ENCODE results near the gene AKAP6. TPM values are rescaled to one million over a fixed set of nuclear protein-coding genes. Genes with fewer than 3 reads are reported as not detected.

Gene AKAP6
- total RNA-seq, 1 experiment from 2014 or later, result 2.8 TPM

- Mint-ChIP-seq H3K4me1 (ENCODE audit: low read depth, unreplicated experiment) (no peaks in the 10 kb centered on the region), H3K9me3 (ENCODE audit: low read depth, unreplicated experiment) (peaks cover 4% of the 10 kb centered on the region), H3K27ac (ENCODE audit: unreplicated experiment) (no peak overlapping the region), H3K4me3 (ENCODE audit: low read depth, unreplicated experiment) (no peak overlapping the region), H3K27me3 (ENCODE audit: unreplicated experiment) (peaks cover 14% of the 10 kb centered on the region), H3K36me3 (ENCODE audit: insufficient read depth, unreplicated experiment) (no peaks in the 10 kb centered on the region)
- intact Hi-C loops (cut with micrococcal nuclease; ENCODE audit: unreplicated experiment), result no loop called here
- CTCF ChIA-PET, result no interaction called here
- no peak for DNase-seq
- no TSS peak for BruUV-seq (replicated peaks)
- TF ChIP-seq, protein P1, sequence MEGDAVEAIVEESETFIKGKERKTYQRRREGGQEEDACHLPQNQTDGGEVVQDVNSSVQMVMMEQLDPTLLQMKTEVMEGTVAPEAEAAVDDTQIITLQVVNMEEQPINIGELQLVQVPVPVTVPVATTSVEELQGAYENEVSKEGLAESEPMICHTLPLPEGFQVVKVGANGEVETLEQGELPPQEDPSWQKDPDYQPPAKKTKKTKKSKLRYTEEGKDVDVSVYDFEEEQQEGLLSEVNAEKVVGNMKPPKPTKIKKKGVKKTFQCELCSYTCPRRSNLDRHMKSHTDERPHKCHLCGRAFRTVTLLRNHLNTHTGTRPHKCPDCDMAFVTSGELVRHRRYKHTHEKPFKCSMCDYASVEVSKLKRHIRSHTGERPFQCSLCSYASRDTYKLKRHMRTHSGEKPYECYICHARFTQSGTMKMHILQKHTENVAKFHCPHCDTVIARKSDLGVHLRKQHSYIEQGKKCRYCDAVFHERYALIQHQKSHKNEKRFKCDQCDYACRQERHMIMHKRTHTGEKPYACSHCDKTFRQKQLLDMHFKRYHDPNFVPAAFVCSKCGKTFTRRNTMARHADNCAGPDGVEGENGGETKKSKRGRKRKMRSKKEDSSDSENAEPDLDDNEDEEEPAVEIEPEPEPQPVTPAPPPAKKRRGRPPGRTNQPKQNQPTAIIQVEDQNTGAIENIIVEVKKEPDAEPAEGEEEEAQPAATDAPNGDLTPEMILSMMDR (IDR thresholded peaks at IDR 0.05; ENCODE audit: unreplicated experiment), result no peak
These were observed 298.6 kb downstream of the AKAP6 start for GRCh38 chr14:32627545-32628298.

GRCh38 chr14:32629236-32629635, 300.1 kb downstream of the AKAP6 start:
- H3K27ac Mint-ChIP-seq (ENCODE audit: unreplicated experiment), result no peak overlapping the region
- H3K4me3 Mint-ChIP-seq (ENCODE audit: low read depth, unreplicated experiment), result no peak overlapping the region
- CTCF ChIA-PET, result interaction anchor here (0.6 to 0.7 kb wide), 2 partner anchors 159 to 294 kb away, joined by 3 to 4 read pairs; no protein-coding TSS in a partner anchor
- DNase-seq, result no peak
- peaks cover 14% of the 10 kb centered on the region for H3K27me3 Mint-ChIP-seq (ENCODE audit: unreplicated experiment)
- TF ChIP-seq, protein P1 (IDR thresholded peaks at IDR 0.05; ENCODE audit: unreplicated experiment), result no peak
- H3K36me3 Mint-ChIP-seq (ENCODE audit: insufficient read depth, unreplicated experiment), result no peaks in the 10 kb centered on the region
- H3K4me1 Mint-ChIP-seq (ENCODE audit: low read depth, unreplicated experiment), result no peaks in the 10 kb centered on the region
- no TSS peak for BruUV-seq (replicated peaks)
- intact Hi-C loops (cut with micrococcal nuclease; ENCODE audit: unreplicated experiment), result no loop called here
- peaks cover 4% of the 10 kb centered on the region for H3K9me3 Mint-ChIP-seq (ENCODE audit: low read depth, unreplicated experiment)

GRCh38 chr14:32630701-32631100, 301.6 kb downstream of the AKAP6 start:
- no peaks in the 10 kb centered on the region for H3K4me1 Mint-ChIP-seq (ENCODE audit: low read depth, unreplicated experiment)
- CTCF ChIA-PET, result no interaction called here
- intact Hi-C loops (cut with micrococcal nuclease; ENCODE audit: unreplicated experiment), result no loop called here

DNA sequence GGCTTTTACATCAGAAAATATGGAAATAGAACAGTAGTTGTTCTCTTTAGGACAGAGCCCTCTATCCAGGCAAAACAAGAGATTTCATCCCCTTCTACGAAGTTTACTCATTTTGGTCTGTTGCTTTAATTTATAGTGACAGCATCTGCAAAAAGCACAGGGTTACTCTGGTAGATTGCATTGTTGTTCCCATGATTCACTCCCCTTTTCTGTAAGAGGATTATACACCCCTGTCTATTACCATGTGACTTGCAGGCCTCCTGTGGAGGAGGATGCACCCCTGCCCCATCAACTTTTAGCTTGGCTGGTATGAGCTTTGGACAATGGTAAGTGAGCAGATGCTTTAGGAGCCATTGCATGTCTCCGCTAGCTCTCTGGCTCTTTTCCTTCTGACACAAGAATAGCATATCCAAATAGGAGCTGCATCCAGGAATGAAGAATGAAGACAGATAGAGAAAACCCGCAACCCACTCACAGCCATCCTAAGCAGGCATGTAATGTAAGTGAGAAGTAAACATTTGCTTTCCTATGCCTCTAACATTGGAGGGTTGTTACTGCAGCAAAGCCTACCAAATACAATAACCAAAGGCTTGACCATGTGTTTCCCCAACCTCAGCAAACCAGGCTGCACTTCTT, 304.2 kb downstream of the AKAP6 start:
- Mint-ChIP-seq H3K9me3 (ENCODE audit: low read depth, unreplicated experiment) (no peaks in the 10 kb centered on the region), H3K4me1 (ENCODE audit: low read depth, unreplicated experiment) (no peaks in the 10 kb centered on the region), H3K27ac (ENCODE audit: unreplicated experiment) (no peak overlapping the region), H3K4me3 (ENCODE audit: low read depth, unreplicated experiment) (no peak overlapping the region), H3K27me3 (ENCODE audit: unreplicated experiment) (no peaks in the 10 kb centered on the region), H3K36me3 (ENCODE audit: insufficient read depth, unreplicated experiment) (no peaks in the 10 kb centered on the region)
- BruUV-seq (replicated peaks), result no TSS peak
- DNase-seq, result no peak
- CTCF ChIA-PET, result no interaction called here
- TF ChIP-seq, protein P1 (IDR thresholded peaks at IDR 0.05; ENCODE audit: unreplicated experiment), result no peak
- intact Hi-C loops (cut with micrococcal nuclease; ENCODE audit: unreplicated experiment), result no loop called here

More at GRCh38 chr14:32630701-32631100, 301.6 kb downstream of the AKAP6 start:
- Mint-ChIP-seq H3K27me3 (ENCODE audit: unreplicated experiment) (peaks cover 14% of the 10 kb centered on the region), H3K9me3 (ENCODE audit: low read depth, unreplicated experiment) (peaks cover 4% of the 10 kb centered on the region), H3K4me3 (ENCODE audit: low read depth, unreplicated experiment) (no peak overlapping the region), H3K27ac (ENCODE audit: unreplicated experiment) (no peak overlapping the region), H3K36me3 (ENCODE audit: insufficient read depth, unreplicated experiment) (no peaks in the 10 kb centered on the region)
- BruUV-seq (replicated peaks), result no TSS peak
- TF ChIP-seq, protein P1 (IDR thresholded peaks at IDR 0.05; ENCODE audit: unreplicated experiment), result no peak
- DNase-seq, result no peak
